ENCODE data around the gene COPZ2.
"Not testable (repeated sequence)": the region's sequence is repeated elsewhere in the genome, so short reads cannot be mapped to it uniquely, and the experiment has no call there.

Gene COPZ2

GRCh38 chr17:48016112-48016511 lies 21.5 kb downstream of the COPZ2 start:
- H3K36me3 Mint-ChIP-seq = no peaks in the 10 kb centered on the region
- peaks cover 13 to 37% of the 10 kb centered on the region in 2 donors for H3K4me1 Mint-ChIP-seq
- peaks cover 44 to 47% of the 10 kb centered on the region in 2 donors for H3K27me3 Mint-ChIP-seq
- ATAC-seq (replicated peaks) = no peak
- DNase-seq = no peak
- peak overlapping the region in 1 of 2 donors; percentile 14 for H3K4me3 Mint-ChIP-seq
- H3K27ac Mint-ChIP-seq = no peak overlapping the region
- no peaks in the 10 kb centered on the region for H3K9me3 Mint-ChIP-seq

GRCh38 chr17:48014595-48015111 lies 22.9 kb downstream of the COPZ2 start:
- Mint-ChIP-seq H3K4me1 (peaks cover 13 to 38% of the 10 kb centered on the region in 2 donors), H3K9me3 (no peaks in the 10 kb centered on the region), H3K36me3 (no peaks in the 10 kb centered on the region), H3K27ac (no peak overlapping the region), H3K27me3 (peaks cover 45 to 47% of the 10 kb centered on the region in 2 donors), H3K4me3 (no peak overlapping the region)
- DNase-seq = no peak
- ATAC-seq (replicated peaks) = no peak

- Mint-ChIP-seq H3K36me3 (no peaks in the 10 kb centered on the region), H3K4me1 (peaks cover 13 to 38% of the 10 kb centered on the region in 2 donors), H3K9me3 (no peaks in the 10 kb centered on the region), H3K4me3 (no peak overlapping the region), H3K27me3 (peaks cover 46 to 48% of the 10 kb centered on the region in 2 donors), H3K27ac (peak overlapping the region; percentile 49)
- DNase-seq = no peak
- ATAC-seq (replicated peaks) = no peak
Measured at GRCh38 chr17:48013876-48014594, 23.6 kb downstream of the COPZ2 start.

GRCh38 chr17:48012654-48013053 lies 24.9 kb downstream of the COPZ2 start:
- DNase-seq (no peak), ATAC-seq (replicated peaks) (no peak)
- peaks cover 49% of the 10 kb centered on the region in 2 donors for H3K27me3 Mint-ChIP-seq
- H3K36me3 Mint-ChIP-seq = no peaks in the 10 kb centered on the region
- no peaks in the 10 kb centered on the region for H3K9me3 Mint-ChIP-seq
- H3K27ac Mint-ChIP-seq = no peak overlapping the region
- peaks cover 12 to 27% of the 10 kb centered on the region in 2 donors for H3K4me1 Mint-ChIP-seq
- peak overlapping the region; percentile 83 to 86 for H3K4me3 Mint-ChIP-seq

GRCh38 chr17:48012151-48012520 lies 25.5 kb downstream of the COPZ2 start:
- peak; percentile 41 for DNase-seq
- Mint-ChIP-seq H3K27ac (no peak overlapping the region), H3K27me3 (peaks cover 53% of the 10 kb centered on the region in 2 donors), H3K36me3 (no peaks in the 10 kb centered on the region), H3K4me1 (peaks cover 10 to 22% of the 10 kb centered on the region in 2 donors), H3K9me3 (no peaks in the 10 kb centered on the region), H3K4me3 (peak overlapping the region; percentile 83 to 86)
- ATAC-seq (replicated peaks) = peak; percentile 81

GRCh38 chr17:48011405-48012150 lies 26.0 kb downstream of the COPZ2 start:
- peak overlapping the region; percentile 83 to 86 for H3K4me3 Mint-ChIP-seq
- no peak overlapping the region for H3K27ac Mint-ChIP-seq
- ATAC-seq (replicated peaks) = peak; percentile 83 to 85
- no peaks in the 10 kb centered on the region for H3K9me3 Mint-ChIP-seq
- DNase-seq = no peak
- peaks cover 10 to 21% of the 10 kb centered on the region in 2 donors for H3K4me1 Mint-ChIP-seq
- peaks cover 56 to 58% of the 10 kb centered on the region in 2 donors for H3K27me3 Mint-ChIP-seq
- no peaks in the 10 kb centered on the region for H3K36me3 Mint-ChIP-seq

GRCh38 chr17:48010193-48010592 lies 27.4 kb downstream of the COPZ2 start:
- no peak for DNase-seq
- H3K27ac Mint-ChIP-seq = no peak overlapping the region
- no peaks in the 10 kb centered on the region for H3K36me3 Mint-ChIP-seq
- H3K4me3 Mint-ChIP-seq = no peak overlapping the region
- H3K9me3 Mint-ChIP-seq = no peaks in the 10 kb centered on the region
- ATAC-seq (replicated peaks) = no peak
- H3K27me3 Mint-ChIP-seq = peaks cover 52 to 58% of the 10 kb centered on the region in 2 donors
- H3K4me1 Mint-ChIP-seq = peaks cover 11 to 17% of the 10 kb centered on the region in 2 donors

GRCh38 chr17:48006936-48007709 lies 30.5 kb downstream of the COPZ2 start:
- Mint-ChIP-seq H3K27me3 (peaks cover 40 to 43% of the 10 kb centered on the region in 2 donors), H3K9me3 (no peaks in the 10 kb centered on the region), H3K4me1 (peaks cover 27 to 30% of the 10 kb centered on the region in 2 donors), H3K4me3 (no peak overlapping the region), H3K27ac (no peak overlapping the region), H3K36me3 (no peaks in the 10 kb centered on the region)
- no peak for ATAC-seq (replicated peaks)
- DNase-seq = no peak

- DNase-seq = no peak
- no peak for ATAC-seq (replicated peaks)
- Mint-ChIP-seq H3K36me3 (no peaks in the 10 kb centered on the region), H3K27ac (no peak overlapping the region), H3K4me3 (no peak overlapping the region), H3K27me3 (peaks cover 27 to 32% of the 10 kb centered on the region in 2 donors), H3K9me3 (no peaks in the 10 kb centered on the region), H3K4me1 (peaks cover 21% of the 10 kb centered on the region in 2 donors)
Measured at GRCh38 chr17:48004983-48005382, 32.6 kb downstream of the COPZ2 start.

- Mint-ChIP-seq H3K36me3 (no peaks in the 10 kb centered on the region), H3K27me3 (peaks cover 20 to 29% of the 10 kb centered on the region in 2 donors), H3K4me1 (peaks cover 21 to 24% of the 10 kb centered on the region in 2 donors), H3K4me3 (no peak overlapping the region), H3K27ac (no peak overlapping the region), H3K9me3 (no peaks in the 10 kb centered on the region)
- DNase-seq (no peak), ATAC-seq (replicated peaks) (no peak)
Measured at GRCh38 chr17:48003417-48004151, 34.0 kb downstream of the COPZ2 start.

- Mint-ChIP-seq H3K4me3 (no peak overlapping the region), H3K4me1 (peaks cover 21 to 24% of the 10 kb centered on the region in 2 donors), H3K27ac (peak overlapping the region; percentile 44), H3K27me3 (peaks cover 18 to 26% of the 10 kb centered on the region in 2 donors), H3K9me3 (no peaks in the 10 kb centered on the region), H3K36me3 (no peaks in the 10 kb centered on the region)
- DNase-seq = no peak
- ATAC-seq (replicated peaks) = peak; percentile 21 to 26
Measured at GRCh38 chr17:48002916-48003416, 34.6 kb downstream of the COPZ2 start.

GRCh38 chr17:48002266-48002915 lies 35.2 kb downstream of the COPZ2 start:
- peaks cover 21 to 24% of the 10 kb centered on the region in 2 donors for H3K4me1 Mint-ChIP-seq
- no peaks in the 10 kb centered on the region for H3K36me3 Mint-ChIP-seq
- ATAC-seq (replicated peaks) (peak; percentile 93 to 96), DNase-seq (peak; percentile 21)
- no peaks in the 10 kb centered on the region for H3K9me3 Mint-ChIP-seq
- H3K27ac Mint-ChIP-seq = peak overlapping the region; percentile 44
- peaks cover 22 to 30% of the 10 kb centered on the region in 2 donors for H3K27me3 Mint-ChIP-seq
- H3K4me3 Mint-ChIP-seq = no peak overlapping the region

- Mint-ChIP-seq H3K4me1 (peaks cover 21 to 24% of the 10 kb centered on the region in 2 donors), H3K27me3 (peaks cover 17 to 25% of the 10 kb centered on the region in 2 donors)
- H3K36me3 Mint-ChIP-seq; H3K4me3 Mint-ChIP-seq; H3K27ac Mint-ChIP-seq; ATAC-seq (replicated peaks); DNase-seq; H3K9me3 Mint-ChIP-seq: not testable (repeated sequence)
Measured at GRCh38 chr17:48001657-48002056, 35.9 kb downstream of the COPZ2 start.
